ENCODE data around the gene CRYGN.

GRCh38 chr7:151385626-151386300, 54.2 kb downstream of the CRYGN start:
- TF ChIP-seq CTCF (IDR thresholded peaks at IDR 0.05; ENCODE audit: low read length) (no peak), EZH2 (optimal IDR thresholded peaks at IDR 0.05; ENCODE audit: low read depth, low read length) (no peak), EZH2phosphoT487 (IDR thresholded peaks at IDR 0.05; ENCODE audit: low read length) (no peak)

All from MM.1S (cell line).